GM18861 (cell line): ENCODE data around the gene NKD1.
"Not testable (repeated sequence)": the region's sequence is repeated elsewhere in the genome, so short reads cannot be mapped to it uniquely, and the experiment has no call there.

Experiments
- ATAC-seq: cut with Tn5 transposase; IDR thresholded peaks from one replicate; pipeline ENCODE4 v1.9.1; 2021; ENCODE audit not compliant: unreplicated experiment

The NKD1 gene

GRCh38 chr16:50548125-50548908 lies at the start of gene NKD1:
Gene NKD1 (plus strand): TSS chr16:50548396. CDS start chr16:50548554, 158 bp downstream.
- peak; percentile 60 for ATAC-seq

GRCh38 chr16:50498431-50499155 lies 49.6 kb upstream of the NKD1 start:
- ATAC-seq: no peak

GRCh38 chr16:50499254-50499653 lies 48.9 kb upstream of the NKD1 start:
- no peak for ATAC-seq

- ATAC-seq: no peak
Measured at GRCh38 chr16:50500171-50500874, 47.9 kb upstream of the NKD1 start.

- no peak for ATAC-seq
Measured at GRCh38 chr16:50501251-50501650, 46.9 kb upstream of the NKD1 start.

GRCh38 chr16:50501986-50502615 lies 46.1 kb upstream of the NKD1 start:
- no peak for ATAC-seq

GRCh38 chr16:50502616-50503011 lies 45.6 kb upstream of the NKD1 start:
- no peak for ATAC-seq

GRCh38 chr16:50503868-50504531 lies 44.2 kb upstream of the NKD1 start:
- ATAC-seq: not testable (repeated sequence)

- ATAC-seq: no peak
Measured at GRCh38 chr16:50505115-50505514, 43.1 kb upstream of the NKD1 start.

GRCh38 chr16:50505714-50506542 lies 42.3 kb upstream of the NKD1 start:
- ATAC-seq: no peak

GRCh38 chr16:50506543-50506937 lies 41.7 kb upstream of the NKD1 start:
- ATAC-seq: no peak

GRCh38 chr16:50507397-50507796 lies 40.8 kb upstream of the NKD1 start:
- no peak for ATAC-seq

GRCh38 chr16:50509521-50510341 lies 38.5 kb upstream of the NKD1 start:
- no peak for ATAC-seq

GRCh38 chr16:50515218-50515617 lies 33.0 kb upstream of the NKD1 start:
- no peak for ATAC-seq

- ATAC-seq: no peak
Measured at GRCh38 chr16:50516401-50516800, 31.8 kb upstream of the NKD1 start.

- ATAC-seq: no peak
Measured at GRCh38 chr16:50516890-50517289, 31.3 kb upstream of the NKD1 start.

- ATAC-seq: no peak
Measured at GRCh38 chr16:50517450-50518252, 30.5 kb upstream of the NKD1 start.

GRCh38 chr16:50519001-50519400 lies 29.2 kb upstream of the NKD1 start:
- no peak for ATAC-seq
